ENCODE results near the gene ATP11A. TPM values are rescaled to one million over a fixed set of nuclear protein-coding genes. Genes with fewer than 3 reads are reported as not detected.

ATP11A gene
- total and polyA plus RNA-seq, 2 experiments from 2014 or later = 12.3 to 52.6 TPM

DNA sequence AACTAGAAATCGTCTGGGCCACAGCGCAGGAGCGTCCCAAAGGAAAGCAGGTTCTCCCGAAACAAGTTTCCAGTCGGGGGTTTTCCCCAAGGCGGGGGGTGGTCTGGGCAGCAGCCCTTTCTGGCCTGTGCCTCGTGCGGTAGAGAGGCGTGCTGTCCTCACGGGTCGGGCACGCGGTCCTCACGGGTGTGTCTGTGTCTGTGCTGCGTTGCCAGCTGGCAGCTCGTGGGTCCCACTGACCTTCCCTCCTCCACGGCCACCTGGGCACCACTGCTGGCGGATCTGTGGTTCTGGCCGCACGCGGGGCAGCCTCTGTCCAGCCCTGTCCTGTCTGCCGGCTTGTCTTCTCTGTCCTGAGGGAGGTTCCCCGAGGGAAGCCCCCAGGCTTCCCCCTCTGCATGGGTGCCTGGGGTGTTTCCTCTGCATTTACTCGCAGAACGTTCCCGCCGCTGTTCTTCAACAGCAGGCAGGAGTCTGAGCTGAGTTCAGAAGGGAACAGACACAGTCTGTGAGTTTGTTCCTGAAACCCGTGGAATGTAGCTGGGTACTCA lies 181.0 kb downstream of the ATP11A start:
- Histone ChIP-seq H3K4me3 (no peak overlapping the region), H3K79me2 (replicated peaks; ENCODE audit: insufficient read depth) (no peaks in the 10 kb centered on the region), H3F3A (replicated peaks; ENCODE audit: low read depth) (no peaks in the 10 kb centered on the region), H3K27me3 (ENCODE audit: insufficient read depth) (no peaks in the 10 kb centered on the region), H3K4me1 (ENCODE audit: insufficient read depth) (no peaks in the 10 kb centered on the region), H2AFZ (no peak overlapping the region), H3K36me3 (ENCODE audit: insufficient read depth) (no peaks in the 10 kb centered on the region), H4K20me1 (replicated peaks; ENCODE audit: insufficient read depth) (no peaks in the 10 kb centered on the region), H3K27ac (ENCODE audit: low read depth) (peak overlapping the region; percentile 57; the same call in 1 of the 2 replicates), H3K4me2 (no peak overlapping the region), H3K9me2 (ENCODE audit: insufficient read depth) (no peaks in the 10 kb centered on the region)
- DNase-seq (ENCODE audit: low spot score) (no peak), ATAC-seq (no peak)
- peaks cover 70% of the 10 kb centered on the region for H3K36me3 Mint-ChIP-seq (ENCODE audit: low read depth)
- peaks cover 11% of the 10 kb centered on the region; the same call in 2 of the 3 replicates for H3K9me3 Mint-ChIP-seq
- TF ChIP-seq, protein P1, sequence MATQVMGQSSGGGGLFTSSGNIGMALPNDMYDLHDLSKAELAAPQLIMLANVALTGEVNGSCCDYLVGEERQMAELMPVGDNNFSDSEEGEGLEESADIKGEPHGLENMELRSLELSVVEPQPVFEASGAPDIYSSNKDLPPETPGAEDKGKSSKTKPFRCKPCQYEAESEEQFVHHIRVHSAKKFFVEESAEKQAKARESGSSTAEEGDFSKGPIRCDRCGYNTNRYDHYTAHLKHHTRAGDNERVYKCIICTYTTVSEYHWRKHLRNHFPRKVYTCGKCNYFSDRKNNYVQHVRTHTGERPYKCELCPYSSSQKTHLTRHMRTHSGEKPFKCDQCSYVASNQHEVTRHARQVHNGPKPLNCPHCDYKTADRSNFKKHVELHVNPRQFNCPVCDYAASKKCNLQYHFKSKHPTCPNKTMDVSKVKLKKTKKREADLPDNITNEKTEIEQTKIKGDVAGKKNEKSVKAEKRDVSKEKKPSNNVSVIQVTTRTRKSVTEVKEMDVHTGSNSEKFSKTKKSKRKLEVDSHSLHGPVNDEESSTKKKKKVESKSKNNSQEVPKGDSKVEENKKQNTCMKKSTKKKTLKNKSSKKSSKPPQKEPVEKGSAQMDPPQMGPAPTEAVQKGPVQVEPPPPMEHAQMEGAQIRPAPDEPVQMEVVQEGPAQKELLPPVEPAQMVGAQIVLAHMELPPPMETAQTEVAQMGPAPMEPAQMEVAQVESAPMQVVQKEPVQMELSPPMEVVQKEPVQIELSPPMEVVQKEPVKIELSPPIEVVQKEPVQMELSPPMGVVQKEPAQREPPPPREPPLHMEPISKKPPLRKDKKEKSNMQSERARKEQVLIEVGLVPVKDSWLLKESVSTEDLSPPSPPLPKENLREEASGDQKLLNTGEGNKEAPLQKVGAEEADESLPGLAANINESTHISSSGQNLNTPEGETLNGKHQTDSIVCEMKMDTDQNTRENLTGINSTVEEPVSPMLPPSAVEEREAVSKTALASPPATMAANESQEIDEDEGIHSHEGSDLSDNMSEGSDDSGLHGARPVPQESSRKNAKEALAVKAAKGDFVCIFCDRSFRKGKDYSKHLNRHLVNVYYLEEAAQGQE (IDR thresholded peaks at IDR 0.05; ENCODE audit: unreplicated experiment) = no peak
- TF ChIP-seq NANOG (IDR thresholded peaks at IDR 0.05; ENCODE audit: borderline replicate concordance) (no peak), ZNF331 (CRISPR knock-in tag; IDR thresholded peaks at IDR 0.05; ENCODE audit: low read depth) (no peak), POLR2AphosphoS5 (IDR thresholded peaks at IDR 0.05; ENCODE audit: low read depth) (no peak), EZH2 (IDR thresholded peaks at IDR 0.05; ENCODE audit: low read depth, unreplicated experiment) (no peak), CREB1 (CRISPR knock-in tag; IDR thresholded peaks at IDR 0.05; ENCODE audit: low read depth) (no peak), ZNF114 (CRISPR knock-in tag; IDR thresholded peaks at IDR 0.05) (no peak), EZH2phosphoT487 (IDR thresholded peaks at IDR 0.05; ENCODE audit: unreplicated experiment) (no peak), STAT1 (IDR thresholded peaks at IDR 0.05; ENCODE audit: unreplicated experiment) (no peak), JUNB (IDR thresholded peaks at IDR 0.05; ENCODE audit: unreplicated experiment) (no peak)
- TF ChIP-seq, protein P2, sequence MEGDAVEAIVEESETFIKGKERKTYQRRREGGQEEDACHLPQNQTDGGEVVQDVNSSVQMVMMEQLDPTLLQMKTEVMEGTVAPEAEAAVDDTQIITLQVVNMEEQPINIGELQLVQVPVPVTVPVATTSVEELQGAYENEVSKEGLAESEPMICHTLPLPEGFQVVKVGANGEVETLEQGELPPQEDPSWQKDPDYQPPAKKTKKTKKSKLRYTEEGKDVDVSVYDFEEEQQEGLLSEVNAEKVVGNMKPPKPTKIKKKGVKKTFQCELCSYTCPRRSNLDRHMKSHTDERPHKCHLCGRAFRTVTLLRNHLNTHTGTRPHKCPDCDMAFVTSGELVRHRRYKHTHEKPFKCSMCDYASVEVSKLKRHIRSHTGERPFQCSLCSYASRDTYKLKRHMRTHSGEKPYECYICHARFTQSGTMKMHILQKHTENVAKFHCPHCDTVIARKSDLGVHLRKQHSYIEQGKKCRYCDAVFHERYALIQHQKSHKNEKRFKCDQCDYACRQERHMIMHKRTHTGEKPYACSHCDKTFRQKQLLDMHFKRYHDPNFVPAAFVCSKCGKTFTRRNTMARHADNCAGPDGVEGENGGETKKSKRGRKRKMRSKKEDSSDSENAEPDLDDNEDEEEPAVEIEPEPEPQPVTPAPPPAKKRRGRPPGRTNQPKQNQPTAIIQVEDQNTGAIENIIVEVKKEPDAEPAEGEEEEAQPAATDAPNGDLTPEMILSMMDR (conservative IDR thresholded peaks at IDR 0.05; ENCODE audit: low read depth in 2 of 2) = no peak
- TF ChIP-seq, protein P3, sequence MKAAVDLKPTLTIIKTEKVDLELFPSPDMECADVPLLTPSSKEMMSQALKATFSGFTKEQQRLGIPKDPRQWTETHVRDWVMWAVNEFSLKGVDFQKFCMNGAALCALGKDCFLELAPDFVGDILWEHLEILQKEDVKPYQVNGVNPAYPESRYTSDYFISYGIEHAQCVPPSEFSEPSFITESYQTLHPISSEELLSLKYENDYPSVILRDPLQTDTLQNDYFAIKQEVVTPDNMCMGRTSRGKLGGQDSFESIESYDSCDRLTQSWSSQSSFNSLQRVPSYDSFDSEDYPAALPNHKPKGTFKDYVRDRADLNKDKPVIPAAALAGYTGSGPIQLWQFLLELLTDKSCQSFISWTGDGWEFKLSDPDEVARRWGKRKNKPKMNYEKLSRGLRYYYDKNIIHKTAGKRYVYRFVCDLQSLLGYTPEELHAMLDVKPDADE (IDR thresholded peaks at IDR 0.05) = no peak
- TF ChIP-seq, protein P4, sequence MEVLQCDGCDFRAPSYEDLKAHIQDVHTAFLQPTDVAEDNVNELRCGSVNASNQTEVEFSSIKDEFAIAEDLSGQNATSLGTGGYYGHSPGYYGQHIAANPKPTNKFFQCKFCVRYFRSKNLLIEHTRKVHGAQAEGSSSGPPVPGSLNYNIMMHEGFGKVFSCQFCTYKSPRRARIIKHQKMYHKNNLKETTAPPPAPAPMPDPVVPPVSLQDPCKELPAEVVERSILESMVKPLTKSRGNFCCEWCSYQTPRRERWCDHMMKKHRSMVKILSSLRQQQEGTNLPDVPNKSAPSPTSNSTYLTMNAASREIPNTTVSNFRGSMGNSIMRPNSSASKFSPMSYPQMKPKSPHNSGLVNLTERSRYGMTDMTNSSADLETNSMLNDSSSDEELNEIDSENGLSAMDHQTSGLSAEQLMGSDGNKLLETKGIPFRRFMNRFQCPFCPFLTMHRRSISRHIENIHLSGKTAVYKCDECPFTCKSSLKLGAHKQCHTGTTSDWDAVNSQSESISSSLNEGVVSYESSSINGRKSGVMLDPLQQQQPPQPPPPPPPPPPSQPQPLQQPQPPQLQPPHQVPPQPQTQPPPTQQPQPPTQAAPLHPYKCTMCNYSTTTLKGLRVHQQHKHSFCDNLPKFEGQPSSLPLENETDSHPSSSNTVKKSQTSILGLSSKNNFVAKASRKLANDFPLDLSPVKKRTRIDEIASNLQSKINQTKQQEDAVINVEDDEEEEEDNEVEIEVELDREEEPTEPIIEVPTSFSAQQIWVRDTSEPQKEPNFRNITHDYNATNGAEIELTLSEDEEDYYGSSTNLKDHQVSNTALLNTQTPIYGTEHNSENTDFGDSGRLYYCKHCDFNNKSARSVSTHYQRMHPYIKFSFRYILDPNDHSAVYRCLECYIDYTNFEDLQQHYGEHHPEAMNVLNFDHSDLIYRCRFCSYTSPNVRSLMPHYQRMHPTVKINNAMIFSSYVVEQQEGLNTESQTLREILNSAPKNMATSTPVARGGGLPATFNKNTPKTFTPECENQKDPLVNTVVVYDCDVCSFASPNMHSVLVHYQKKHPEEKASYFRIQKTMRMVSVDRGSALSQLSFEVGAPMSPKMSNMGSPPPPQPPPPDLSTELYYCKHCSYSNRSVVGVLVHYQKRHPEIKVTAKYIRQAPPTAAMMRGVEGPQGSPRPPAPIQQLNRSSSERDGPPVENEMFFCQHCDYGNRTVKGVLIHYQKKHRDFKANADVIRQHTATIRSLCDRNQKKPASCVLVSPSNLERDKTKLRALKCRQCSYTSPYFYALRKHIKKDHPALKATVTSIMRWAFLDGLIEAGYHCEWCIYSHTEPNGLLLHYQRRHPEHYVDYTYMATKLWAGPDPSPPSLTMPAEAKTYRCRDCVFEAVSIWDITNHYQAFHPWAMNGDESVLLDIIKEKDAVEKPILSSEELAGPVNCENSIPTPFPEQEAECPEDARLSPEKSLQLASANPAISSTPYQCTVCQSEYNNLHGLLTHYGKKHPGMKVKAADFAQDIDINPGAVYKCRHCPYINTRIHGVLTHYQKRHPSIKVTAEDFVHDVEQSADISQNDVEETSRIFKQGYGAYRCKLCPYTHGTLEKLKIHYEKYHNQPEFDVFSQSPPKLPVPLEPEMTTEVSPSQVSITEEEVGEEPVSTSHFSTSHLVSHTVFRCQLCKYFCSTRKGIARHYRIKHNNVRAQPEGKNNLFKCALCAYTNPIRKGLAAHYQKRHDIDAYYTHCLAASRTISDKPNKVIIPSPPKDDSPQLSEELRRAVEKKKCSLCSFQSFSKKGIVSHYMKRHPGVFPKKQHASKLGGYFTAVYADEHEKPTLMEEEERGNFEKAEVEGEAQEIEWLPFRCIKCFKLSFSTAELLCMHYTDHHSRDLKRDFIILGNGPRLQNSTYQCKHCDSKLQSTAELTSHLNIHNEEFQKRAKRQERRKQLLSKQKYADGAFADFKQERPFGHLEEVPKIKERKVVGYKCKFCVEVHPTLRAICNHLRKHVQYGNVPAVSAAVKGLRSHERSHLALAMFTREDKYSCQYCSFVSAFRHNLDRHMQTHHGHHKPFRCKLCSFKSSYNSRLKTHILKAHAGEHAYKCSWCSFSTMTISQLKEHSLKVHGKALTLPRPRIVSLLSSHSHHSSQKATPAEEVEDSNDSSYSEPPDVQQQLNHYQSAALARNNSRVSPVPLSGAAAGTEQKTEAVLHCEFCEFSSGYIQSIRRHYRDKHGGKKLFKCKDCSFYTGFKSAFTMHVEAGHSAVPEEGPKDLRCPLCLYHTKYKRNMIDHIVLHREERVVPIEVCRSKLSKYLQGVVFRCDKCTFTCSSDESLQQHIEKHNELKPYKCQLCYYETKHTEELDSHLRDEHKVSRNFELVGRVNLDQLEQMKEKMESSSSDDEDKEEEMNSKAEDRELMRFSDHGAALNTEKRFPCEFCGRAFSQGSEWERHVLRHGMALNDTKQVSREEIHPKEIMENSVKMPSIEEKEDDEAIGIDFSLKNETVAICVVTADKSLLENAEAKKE (CRISPR knock-in tag; IDR thresholded peaks at IDR 0.05) = no peak
- no peak overlapping the region for H3K4me3 Mint-ChIP-seq
- peaks cover 24% of the 10 kb centered on the region for H3K27me3 Mint-ChIP-seq (ENCODE audit: insufficient read depth, low read depth, poor library complexity)
- H3K4me1 Mint-ChIP-seq = peaks cover 7% of the 10 kb centered on the region
- no peak overlapping the region for H3K27ac Mint-ChIP-seq

Measured in GM23338 (cell line).